HG03060 (cell line): ENCODE data around the gene ENPP6.
"Not testable (repeated sequence)": the region's sequence is repeated elsewhere in the genome, so short reads cannot be mapped to it uniquely, and the experiment has no call there.

ENCODE experiments used
- ATAC-seq: cut with Tn5 transposase; IDR thresholded peaks from one replicate; pipeline ENCODE4 v1.9.1; 2021; ENCODE audit warnings: low read depth, moderate number of reproducible peaks; ENCODE audit not compliant: unreplicated experiment

ENPP6 gene

DNA sequence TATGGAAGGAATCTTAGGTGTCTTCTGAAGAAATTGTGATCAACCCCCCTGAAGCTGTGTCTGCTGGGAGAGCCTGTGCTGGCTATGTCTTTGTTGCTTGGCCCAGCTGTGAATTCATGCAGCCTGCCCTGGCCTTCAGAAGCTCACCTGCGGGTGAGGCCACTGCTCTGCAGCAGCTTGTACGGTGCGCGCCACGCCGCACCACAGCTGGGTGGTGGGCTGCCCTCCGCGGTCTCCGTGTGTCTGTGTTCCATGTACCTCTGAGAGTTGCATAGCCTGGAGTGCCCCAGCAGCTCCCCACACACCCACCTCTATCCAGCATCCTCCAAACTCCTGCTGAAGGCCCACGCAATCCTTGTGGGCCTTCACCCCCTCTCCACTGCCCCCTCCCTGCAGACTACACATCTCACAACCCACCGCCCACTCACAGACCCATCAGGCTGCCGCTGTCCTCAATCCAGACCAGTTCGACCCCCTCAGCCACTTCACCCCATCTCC lies 65.6 kb downstream of the ENPP6 start:
- ATAC-seq: no peak

DNA sequence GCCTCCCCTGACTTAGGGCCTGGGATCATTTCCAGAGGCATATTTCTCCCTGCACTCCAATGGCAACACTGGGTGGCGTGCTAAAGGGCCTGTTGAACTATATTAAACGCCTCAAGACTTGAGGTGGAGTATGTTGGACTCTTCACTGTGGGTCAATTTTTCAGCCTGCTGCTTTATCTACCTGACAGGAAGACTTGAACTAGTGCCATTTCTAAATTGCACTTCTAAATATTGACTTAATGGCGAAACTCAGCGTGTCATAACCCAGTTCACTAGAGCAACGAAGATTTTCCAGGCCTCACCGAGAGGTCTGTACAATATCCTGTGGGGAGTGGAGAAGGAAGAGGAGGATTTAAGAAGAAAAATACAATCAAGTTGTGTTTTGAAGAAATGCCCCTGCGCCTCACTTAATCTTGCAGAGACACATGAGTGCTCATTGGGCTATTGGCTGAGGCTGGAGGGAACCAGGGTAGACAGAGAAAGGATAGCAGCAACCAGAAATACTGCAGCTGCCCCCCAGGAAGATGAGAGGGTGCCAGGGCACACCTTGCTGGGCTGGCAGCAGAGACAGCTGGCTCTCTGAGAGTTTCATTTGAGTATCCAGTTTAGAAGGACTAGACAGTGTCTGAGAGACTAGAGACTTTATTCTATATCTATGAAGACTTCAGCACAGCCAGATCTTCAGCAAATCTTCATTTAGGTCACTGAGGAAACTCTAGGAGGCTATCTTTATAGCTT lies 67.4 kb downstream of the ENPP6 start:
- ATAC-seq: no peak

- no peak for ATAC-seq
These were observed 68.7 kb downstream of the ENPP6 start for GRCh38 chr4:184148738-184149637.

- no peak for ATAC-seq
These were observed 69.6 kb downstream of the ENPP6 start for GRCh38 chr4:184147858-184148737.

GRCh38 chr4:184146951-184147350 lies 70.7 kb downstream of the ENPP6 start:
- ATAC-seq: no peak

DNA sequence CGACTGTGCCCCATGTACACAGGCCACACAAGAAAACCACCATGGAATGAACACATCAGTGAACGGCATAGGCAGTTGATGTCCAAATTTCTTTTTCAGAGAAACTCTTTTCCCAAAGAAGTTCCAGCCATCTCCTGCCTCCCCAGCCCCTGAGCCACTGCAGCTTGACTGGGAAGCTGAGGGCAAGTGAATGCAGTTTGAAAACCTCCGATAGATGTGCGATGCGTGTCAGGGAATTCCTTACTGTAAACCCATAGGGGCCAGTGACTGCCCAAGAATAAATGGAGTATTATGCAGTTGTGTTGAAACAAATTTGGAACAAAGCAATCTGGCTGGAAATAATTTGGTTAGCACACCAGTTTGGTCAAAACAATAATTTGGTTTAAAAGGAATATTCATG lies 72.1 kb downstream of the ENPP6 start:
- ATAC-seq: no peak

- ATAC-seq: no peak
These were observed 73.7 kb downstream of the ENPP6 start for GRCh38 chr4:184143770-184144564.

DNA sequence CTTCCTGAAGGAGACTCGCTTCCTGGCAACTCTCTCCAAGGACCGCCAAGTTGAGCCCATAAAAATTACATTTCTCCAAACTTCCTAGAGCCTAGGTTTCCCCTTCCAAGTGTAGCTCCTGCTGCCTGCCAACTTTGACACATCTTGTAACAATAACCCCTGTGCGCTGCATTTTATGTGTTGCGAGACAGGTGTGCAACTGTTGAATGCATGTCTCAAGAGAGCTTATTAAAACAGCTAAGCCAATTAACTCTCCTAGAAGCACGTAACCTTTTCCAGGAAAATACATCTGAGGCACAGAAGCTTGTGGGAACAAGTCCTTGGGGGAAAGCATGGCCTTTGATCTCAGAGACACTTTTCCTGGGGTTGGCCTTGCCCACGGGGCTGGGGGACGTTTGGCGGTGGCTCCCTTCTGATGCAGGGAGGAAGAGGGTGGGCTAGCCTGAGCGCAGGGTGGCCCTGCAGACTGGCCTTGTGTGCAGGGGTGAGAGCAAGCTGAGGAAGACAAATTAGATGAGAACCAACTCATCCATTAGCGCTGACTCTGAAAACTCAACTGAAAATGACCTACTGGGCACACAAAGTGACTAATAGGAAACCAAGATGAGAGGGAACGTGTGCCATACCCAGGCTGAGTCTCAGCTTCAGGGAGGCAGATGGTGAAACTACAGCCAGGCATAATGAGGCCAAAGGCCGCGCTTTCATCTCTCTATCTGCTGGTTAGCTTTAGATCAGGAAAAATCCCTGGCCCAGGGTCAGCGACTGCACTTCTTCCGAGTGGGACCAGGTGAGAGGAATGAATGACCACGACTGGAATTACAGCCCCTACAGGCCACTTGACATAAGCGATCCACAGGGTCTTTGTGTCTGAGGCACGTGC lies 75.3 kb downstream of the ENPP6 start:
- ATAC-seq: no peak

DNA sequence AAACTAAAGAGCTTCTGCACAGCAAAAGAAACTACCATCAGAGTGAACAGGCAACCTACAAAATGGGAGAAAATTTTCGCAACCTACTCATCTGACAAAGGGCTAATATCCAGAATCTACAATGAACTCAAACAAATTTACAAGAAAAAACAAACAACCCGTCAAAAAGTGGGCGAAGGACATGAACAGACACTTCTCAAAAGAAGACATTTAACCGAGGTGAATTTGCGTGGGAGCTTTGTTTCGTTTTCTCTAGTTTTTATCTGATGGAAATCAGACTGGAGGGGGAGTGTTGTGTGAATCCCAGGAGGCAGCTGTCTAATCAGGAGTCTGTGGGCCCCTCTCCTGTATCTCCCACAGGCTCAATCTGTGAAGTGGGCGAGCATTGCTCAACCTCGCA lies 76.8 kb downstream of the ENPP6 start:
- ATAC-seq: not testable (repeated sequence)

- ATAC-seq: no peak
These were observed 81.1 kb downstream of the ENPP6 start for GRCh38 chr4:184136525-184136924.

DNA sequence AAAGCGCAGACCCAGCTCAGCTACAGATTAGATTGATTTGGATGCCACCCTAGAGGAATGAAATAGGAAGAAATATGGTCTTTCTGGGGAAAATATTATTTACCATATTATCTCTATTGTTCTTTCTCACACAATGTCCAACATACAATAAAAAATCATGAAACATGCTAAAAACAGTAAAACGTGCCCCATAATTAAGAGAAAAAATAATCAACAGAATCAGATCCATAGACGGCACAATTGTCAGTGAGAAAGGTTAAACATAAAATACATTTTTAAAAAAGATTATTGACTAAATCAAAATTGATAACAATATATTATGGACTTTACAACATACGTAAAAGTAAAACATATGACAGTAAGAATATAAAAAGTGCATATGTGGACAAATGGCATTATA lies 90.9 kb downstream of the ENPP6 start:
- no peak for ATAC-seq

GRCh38 chr4:184122631-184123408 lies 94.9 kb downstream of the ENPP6 start:
- no peak for ATAC-seq

- no peak for ATAC-seq
These were observed 97.0 kb downstream of the ENPP6 start for GRCh38 chr4:184120549-184121127.

DNA sequence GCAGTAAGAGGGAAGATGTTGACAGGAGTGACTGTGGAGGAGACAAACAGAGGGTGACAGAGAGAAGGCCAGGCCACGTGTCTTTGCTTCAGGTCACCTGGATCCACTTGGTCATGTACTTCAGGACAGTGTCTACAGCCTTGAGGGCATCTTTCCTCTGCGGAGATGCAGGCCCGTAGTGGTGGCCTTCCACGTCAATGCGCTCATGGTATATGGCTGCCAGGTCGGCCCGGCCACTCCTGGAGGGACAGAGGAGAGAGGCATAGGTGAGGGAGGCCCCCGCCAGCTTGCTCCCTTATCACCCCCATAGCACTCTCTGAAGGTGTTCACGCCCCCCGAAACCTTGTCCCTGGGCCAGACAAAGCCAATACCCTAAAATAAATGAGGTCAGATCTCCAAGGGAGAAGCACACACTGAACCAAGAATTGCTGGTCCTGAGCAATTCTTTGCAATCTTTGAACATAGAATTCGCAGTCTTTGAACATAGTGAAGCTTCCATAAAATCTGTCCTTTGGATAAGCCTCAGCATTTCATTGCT lies 99.9 kb downstream of the ENPP6 start:
- no peak for ATAC-seq

DNA sequence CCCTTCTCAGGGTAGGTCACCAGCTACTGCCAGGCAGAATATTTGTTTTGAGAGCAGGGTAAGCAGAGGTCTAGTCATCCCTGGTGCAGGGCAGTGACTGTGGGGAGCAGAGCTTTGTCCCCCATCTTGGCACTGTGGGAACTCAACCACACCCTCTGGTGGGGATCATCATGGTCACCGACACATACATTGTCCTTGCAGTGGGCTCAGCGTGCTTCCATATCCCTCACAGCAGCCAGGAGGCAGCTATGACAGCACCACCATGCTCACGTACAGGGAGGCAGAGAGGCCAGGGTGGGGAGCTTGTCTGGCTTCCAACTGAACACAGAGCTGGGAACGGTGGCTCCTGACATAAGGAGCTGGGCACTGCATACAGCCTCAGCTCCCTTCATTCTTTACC lies 102.3 kb downstream of the ENPP6 start:
- ATAC-seq: no peak

DNA sequence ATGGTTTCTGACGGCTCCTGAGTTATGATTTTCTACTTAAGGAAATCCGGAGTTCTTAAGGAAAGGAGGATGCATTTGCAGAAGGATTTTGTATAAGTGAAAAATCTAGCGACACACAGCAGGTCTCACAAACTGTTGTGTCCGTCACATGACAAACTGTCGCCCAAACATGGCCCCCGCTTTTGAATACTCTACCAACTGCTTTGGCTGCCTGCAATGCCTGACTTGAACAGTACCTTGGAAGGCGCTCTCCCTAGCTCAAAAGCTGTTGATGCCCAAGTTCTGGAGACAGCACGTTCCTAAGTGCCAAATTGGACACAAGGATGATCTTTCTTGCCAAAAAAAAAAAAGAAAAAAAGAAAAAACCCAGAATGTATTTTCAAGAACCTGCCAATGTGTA lies 103.2 kb downstream of the ENPP6 start:
- ATAC-seq: no peak

GRCh38 chr4:184112006-184112550 lies 105.6 kb downstream of the ENPP6 start:
- ATAC-seq: no peak
